ENCODE measurements around the gene ZCCHC17.
"Not testable (repeated sequence)": the region's sequence is repeated elsewhere in the genome, so short reads cannot be mapped to it uniquely, and the experiment has no call there.

The ZCCHC17 gene

GRCh38 chr1:31296486-31297276, at the start of gene ZCCHC17, which contains the start of gene SNRNP40:
TSS of gene ZCCHC17 (plus strand) at chr1:31297032. CDS start at chr1:31310099, 13,067 bp downstream.
TSS of gene SNRNP40 (minus strand) at chr1:31296788. CDS start at chr1:31296751, 37 bp downstream.
- DNase-seq: peak; percentile 52 to 100 (median 93)

- DNase-seq: no peak
Measured at GRCh38 chr1:31248276-31248675, 48.6 kb upstream of the ZCCHC17 start.

- DNase-seq: no peak
Measured at GRCh38 chr1:31249854-31250253, 47.0 kb upstream of the ZCCHC17 start.

- no peak for DNase-seq
Measured at GRCh38 chr1:31257213-31257612, 39.6 kb upstream of the ZCCHC17 start.

GRCh38 chr1:31258581-31258980, 38.3 kb upstream of the ZCCHC17 start:
- DNase-seq: no peak

- DNase-seq: no peak
Measured at GRCh38 chr1:31259746-31260145, 37.1 kb upstream of the ZCCHC17 start.

- DNase-seq: no peak
Measured at GRCh38 chr1:31261916-31262315, 34.9 kb upstream of the ZCCHC17 start.

GRCh38 chr1:31262393-31262792, 34.4 kb upstream of the ZCCHC17 start:
- DNase-seq: not testable (repeated sequence)

- DNase-seq: no peak
Measured at GRCh38 chr1:31263408-31263807, 33.4 kb upstream of the ZCCHC17 start.

GRCh38 chr1:31264790-31265386, 31.9 kb upstream of the ZCCHC17 start:
- peak in 2 of 56 donors; percentile 2 to 3 for DNase-seq

GRCh38 chr1:31266547-31266946, 30.3 kb upstream of the ZCCHC17 start:
- DNase-seq: peak in 21 of 56 donors; percentile 1 to 78 (median 15)

GRCh38 chr1:31272369-31272768, 24.5 kb upstream of the ZCCHC17 start:
- no peak for DNase-seq

GRCh38 chr1:31273619-31274018, 23.2 kb upstream of the ZCCHC17 start:
- DNase-seq: no peak

GRCh38 chr1:31282426-31282825, 14.4 kb upstream of the ZCCHC17 start:
- DNase-seq: not testable (repeated sequence)

GRCh38 chr1:31287791-31288190, 9.0 kb upstream of the ZCCHC17 start:
- DNase-seq: not testable (repeated sequence)

GRCh38 chr1:31289021-31289420, 7.8 kb upstream of the ZCCHC17 start:
- DNase-seq: no peak

- DNase-seq: no peak
Measured at GRCh38 chr1:31295874-31296485, 852 bp upstream of the ZCCHC17 start.

GRCh38 chr1:31297277-31298247, 730 bp downstream of the ZCCHC17 start:
- DNase-seq: peak in 6 of 56 donors; percentile 5 to 32 (median 8)

GRCh38 chr1:31299365-31299764, 2.5 kb downstream of the ZCCHC17 start:
- DNase-seq: no peak

GRCh38 chr1:31300193-31300592, 3.4 kb downstream of the ZCCHC17 start:
- no peak for DNase-seq
